Psoas muscle (tissue), 8 donors: Measurements from ENCODE around the gene MPPE1. TPM values are rescaled to one million over a fixed set of nuclear protein-coding genes. Genes with fewer than 3 reads are reported as not detected.
"Not testable (repeated sequence)": the region's sequence is repeated elsewhere in the genome, so short reads cannot be mapped to it uniquely, and the experiment has no call there.

Experiments used
- ATAC-seq, 4 donors: fragments of 200-7000 bp; cut with Tn5 transposase; one replicate each; pipeline ENCODE4 v1.9.1; 2020; ENCODE audit warnings: moderate library complexity in 3 of 4, mild to moderate bottlenecking in 2 of 4
- DNase-seq, 2 donors: peaks; one replicate each; pipeline ENCODE4 v3.0.0-alpha.2; 2020
- H3K27ac ChIP-seq: fragments of 200-600 bp; one replicate; pipeline ENCODE4 v1.8.0; 2022
- H3K27me3 ChIP-seq, 3 donors: fragments of 200-600 bp in 1 of 3; one replicate each; pipeline versions ENCODE4 v1.6.1 to v1.8.0; 2013 to 2022; ENCODE audit warnings: low read length in 2 of 3, mild to moderate bottlenecking in 2 of 3, moderate library complexity in 1 of 3; ENCODE audit not compliant: insufficient read depth in 3 of 3
- H3K36me3 ChIP-seq, 2 donors: fragments of 200-600 bp in 1 of 2; one replicate each; pipeline versions ENCODE4 v1.6.1 to v1.8.0; 2013 to 2022; ENCODE audit warnings: low read depth in 1 of 2, mild to moderate bottlenecking in 1 of 2, moderate library complexity in 1 of 2; ENCODE audit not compliant: insufficient read depth in 1 of 2
- H3K4me1 ChIP-seq: fragments of 200-600 bp; one replicate; pipeline ENCODE4 v1.8.0; 2022
- H3K4me3 ChIP-seq: fragments of 200-600 bp; one replicate; pipeline ENCODE4 v1.8.0; 2022; ENCODE audit warnings: mild to moderate bottlenecking
- H3K9me3 ChIP-seq: fragments of 200-600 bp; one replicate; pipeline ENCODE4 v1.8.0; 2022
- CTCF ChIP-seq: fragments of 200-600 bp; IDR thresholded peaks from one replicate; pipeline ENCODE4 v1.8.0; 2022; ENCODE audit warnings: antibody characterized with exemption
- WGBS, 3 donors: extraction: QIAGEN DNeasy Blood & Tissue Kit; methylation state at CpG; one replicate each; pipeline versions ENCODE4 v1.1.6 to v1.1.7; 2013; 5-methylcytosine and 5-hydroxymethylcytosine counted together
- intact Hi-C, 2 donors: fragments of 100-400 bp; cut with DNase I; formaldehyde crosslinking; loops; one replicate each; pipeline versions ENCODE4 v1.11.0 to v1.14.2; 2022
- polyA plus RNA-seq, 3 donors: library from polyadenylated mRNA; stranded (reverse); fragments of 200-250 nt; gene quantifications; one replicate each; pipeline ENCODE4 v1.2.3, GENCODE V29; 2013
- total RNA-seq, 4 donors: library from RNA; stranded (reverse); fragmentation: NEBNext Ultra II Directional in 2 of 4; extraction: Animal tissue kit (Norgen Biotek cat#: 25700) in 2 of 4; gene quantifications; one replicate each; pipeline versions ENCODE4 v1.2.1 to v1.2.4, GENCODE V29; 2021 to 2023
- donor health status: healthy with polysubstance abuse.
- donor health status: DM: no; HTN: no; CAD: no; lungs with moderate emphysema.
- donor health status: Bipolar disorder and iron deficiency.
- donor health status: healthy.
- donor health status: DM: yes; HTN: yes; CAD: no.
- donor health status: DM: no; HTN: no; CAD: no.
- donor health status: DM: no; HTN: no; CAD: no.
- donor health status: DM: yes; HTN: yes; CAD: no.

The MPPE1 gene
- total and polyA plus RNA-seq, 7 donors = 20.2 to 44.0 (median 26.5) TPM

- intact Hi-C loops = no loop called here
- no peak for TF ChIP-seq CTCF
- 68 to 78% (median 69%) methylated on average over 6 of the region's 6 CpGs for WGBS, 3 donors
- no peaks in the 10 kb centered on the region for H3K36me3 ChIP-seq
- H3K4me1 ChIP-seq = peaks cover 17% of the 10 kb centered on the region
- no peak overlapping the region for H3K4me3 ChIP-seq
- peak overlapping the region; percentile 94 for H3K27ac ChIP-seq
- ATAC-seq (no peak), DNase-seq (no peak)
- no peaks in the 10 kb centered on the region for H3K9me3 ChIP-seq
- H3K27me3 ChIP-seq = no peaks in the 10 kb centered on the region
Observed at GRCh38 chr18:11948852-11949523, 40.9 kb upstream of the MPPE1 start.

DNA sequence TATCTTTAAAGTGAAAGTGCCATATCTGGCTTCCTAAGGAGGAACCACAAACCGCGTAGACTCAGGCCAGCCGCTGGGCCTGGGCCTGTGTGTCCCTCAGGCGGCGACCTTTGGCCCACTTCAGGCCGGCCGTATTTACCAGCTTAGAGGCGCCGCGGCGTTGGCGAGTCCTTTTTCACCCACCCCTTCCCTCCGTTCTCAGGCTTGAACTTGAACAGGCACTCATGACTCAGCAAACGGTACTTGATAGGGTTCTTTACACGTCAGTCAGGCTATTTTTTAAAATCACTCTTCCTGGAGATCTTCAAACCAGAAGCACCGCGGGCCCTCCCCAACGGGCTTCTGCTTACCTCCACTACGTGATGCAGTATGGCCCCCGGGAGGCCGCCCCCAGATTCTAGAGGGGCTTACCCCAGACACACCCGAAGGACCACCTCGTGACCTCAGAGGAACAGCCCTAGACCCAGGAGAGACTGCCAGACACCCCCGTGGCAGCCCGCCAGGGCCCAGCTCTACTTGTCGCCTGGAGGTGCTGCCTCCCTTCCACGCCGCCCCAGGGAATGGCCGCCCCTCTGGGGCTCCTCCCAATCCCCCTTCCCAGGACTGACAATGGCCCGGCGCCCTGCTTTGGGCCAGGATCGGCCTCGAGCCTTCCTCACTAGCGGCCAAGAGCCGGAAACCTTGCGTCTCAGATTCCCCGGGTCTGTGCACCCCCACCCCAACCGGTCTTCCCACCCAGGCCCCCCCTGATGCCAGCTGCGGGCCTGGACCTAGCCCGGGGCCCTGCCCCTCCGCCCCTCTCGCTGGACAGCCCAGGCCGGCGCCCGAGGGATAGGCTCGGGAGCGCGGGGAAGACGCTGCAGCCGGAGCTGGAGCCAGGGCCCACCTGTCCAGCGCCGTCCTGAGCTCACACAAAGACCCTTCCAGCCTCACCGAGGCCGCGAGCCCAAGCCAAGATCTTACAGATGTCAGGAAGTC lies 39.4 kb upstream of the MPPE1 start:
- WGBS, 3 donors = 1 to 3% (median 2%) methylated on average over 54 to 55 of the region's 55 CpGs
- peaks cover 17% of the 10 kb centered on the region for H3K4me1 ChIP-seq

DNA sequence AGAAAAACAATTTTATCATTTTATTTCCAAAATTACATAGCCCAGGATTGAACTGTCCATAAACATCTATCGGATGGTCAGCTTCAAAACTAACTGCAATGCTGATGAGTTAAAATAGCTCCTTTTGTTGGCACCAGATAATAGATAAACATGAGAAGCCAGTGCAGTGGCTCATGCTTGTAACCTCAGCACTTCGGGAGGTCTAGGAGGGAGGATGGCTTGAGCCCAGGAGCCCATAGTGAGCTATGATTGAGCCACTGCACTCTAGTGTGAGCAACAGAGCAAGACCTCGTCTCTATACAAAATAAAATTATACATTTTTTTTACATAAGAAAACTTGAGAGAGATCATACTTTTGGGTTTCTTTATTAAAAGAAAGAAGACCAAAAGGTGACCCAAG lies 38.6 kb upstream of the MPPE1 start:
- TF ChIP-seq CTCF = no peak
- intact Hi-C loops = loop anchor here (1.0 to 2.0 kb wide), 2 partner anchors 34 kb away; partner anchors contain the start of gene IMPA2 (in 1 of the 2)
- no peaks in the 10 kb centered on the region for H3K36me3 ChIP-seq
- H3K4me3 ChIP-seq = peak overlapping the region; percentile 68
- H3K27me3 ChIP-seq = no peaks in the 10 kb centered on the region
- H3K4me1 ChIP-seq = peaks cover 17% of the 10 kb centered on the region
- H3K27ac ChIP-seq = peak overlapping the region; percentile 94
- WGBS, 3 donors = 7 to 11% (median 7%) methylated on average over 3 of the region's 3 CpGs
- DNase-seq = peak; percentile 32 to 64
- H3K9me3 ChIP-seq = no peaks in the 10 kb centered on the region
- peak; percentile 68 to 78 (median 74) for ATAC-seq

More for the DNA sequence above, 39.4 kb upstream of the MPPE1 start:
- Histone ChIP-seq H3K27ac (peak overlapping the region; percentile 94), H3K36me3 (no peaks in the 10 kb centered on the region), H3K9me3 (no peaks in the 10 kb centered on the region), H3K27me3 (no peaks in the 10 kb centered on the region), H3K4me3 (peak overlapping the region; percentile 68)
- ATAC-seq = peak; percentile 90 to 92 (median 92)
- no peak for TF ChIP-seq CTCF
- peak; percentile 95 to 97 for DNase-seq
- intact Hi-C loops = loop anchor here (1.0 to 2.0 kb wide), 2 partner anchors 33 kb away; partner anchors contain the start of gene IMPA2 (in 1 of the 2)

- H3K4me1 ChIP-seq = peaks cover 16% of the 10 kb centered on the region
- WGBS, 3 donors = 53 to 69% (median 68%) methylated on average over 20 to 22 of the region's 22 CpGs
- H3K4me3 ChIP-seq = peak overlapping the region; percentile 68
- H3K36me3 ChIP-seq, H3K9me3 ChIP-seq, H3K27me3 ChIP-seq: not testable (repeated sequence)
- peak; percentile 61 to 69 for DNase-seq
- intact Hi-C loops = loop anchor here in 1 of 2 donors (2.0 kb wide), 2 partner anchors 35 to 41 kb away; partner anchors contain the start of gene IMPA2
- ATAC-seq = peak; percentile 36 to 59 (median 50)
- H3K27ac ChIP-seq = peak overlapping the region; percentile 94
Observed at GRCh38 chr18:11945834-11946659, 37.9 kb upstream of the MPPE1 start.
